ENCODE results near the gene CAMKK1. TPM values are rescaled to one million over a fixed set of nuclear protein-coding genes. Genes with fewer than 3 reads are reported as not detected.

The CAMKK1 gene
- total and polyA plus RNA-seq, 2 of the 4 experiments (the other 2 are of a cell fraction) = 4.1 to 8.2 TPM

DNA sequence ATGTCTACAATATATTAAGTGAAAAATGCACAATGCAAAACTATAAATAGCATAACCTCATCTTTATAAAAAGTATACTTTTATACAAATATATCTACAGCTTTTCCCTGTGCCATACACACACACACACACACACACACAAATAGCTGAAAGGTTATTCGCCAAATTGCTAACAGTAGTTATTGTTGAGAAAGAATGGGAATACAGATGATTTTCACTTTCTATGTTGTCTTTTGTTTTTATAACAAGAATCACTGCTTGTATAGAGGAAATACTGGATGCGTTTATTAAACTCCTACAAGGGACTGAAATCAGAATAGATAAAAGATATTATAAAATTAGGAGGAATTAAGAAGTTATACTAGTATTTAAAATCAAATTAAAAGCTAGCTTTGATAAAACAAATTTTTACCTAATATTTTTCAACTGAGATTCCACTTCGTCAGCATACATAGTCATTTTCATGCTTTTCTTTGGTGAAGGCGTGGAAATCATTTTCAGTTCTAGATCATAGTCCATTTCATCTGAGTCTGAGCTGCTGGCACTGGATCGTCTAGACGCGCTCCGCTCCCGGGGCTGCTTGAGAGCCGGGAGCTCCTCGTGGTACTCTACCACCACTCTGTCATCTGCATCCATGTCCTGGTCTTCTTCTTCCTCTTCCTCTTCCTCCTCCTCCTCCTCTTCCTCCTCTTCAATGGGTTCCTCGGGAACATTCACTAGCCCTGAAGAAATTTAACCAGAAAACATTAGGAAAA is 74.8 kb downstream of the CAMKK1 start:
- no peak overlapping the region for H2AK9ac ChIP-seq (replicated peaks; ENCODE audit: low read depth, low read length, poor library complexity)
- no peak overlapping the region for H3K4me3 ChIP-seq (ENCODE audit: insufficient read depth, low read depth, low read length)
- H3K4me1 ChIP-seq (ENCODE audit: control insufficient read depth, insufficient read depth, low read length) = no peaks in the 10 kb centered on the region
- no peaks in the 10 kb centered on the region for H3K27me3 ChIP-seq (ENCODE audit: control insufficient read depth, insufficient read depth, low read length)
- no peak overlapping the region for H2AK5ac ChIP-seq (ENCODE audit: low read depth, low read length)
- H4K5ac ChIP-seq (ENCODE audit: low read depth, low read length) = no peak overlapping the region
- H4K91ac ChIP-seq (ENCODE audit: insufficient read depth, low read depth, low read length) = no peak overlapping the region
- dilution Hi-C loops (cut with HindIII; ENCODE audit: low sequenced_read_pairs, unreplicated experiment) = no loop called here
- H2BK15ac ChIP-seq (ENCODE audit: low read depth, low read length) = no peak overlapping the region
- H3K4ac ChIP-seq (ENCODE audit: low read depth, low read length) = no peak overlapping the region
- H3K79me1 ChIP-seq (ENCODE audit: low read depth in 1 of 2, low read length in 2 of 2) = peaks cover 6 to 7% of the 10 kb centered on the region in 2 experiments; a peak in 2 of 4 replicates
- H3K14ac ChIP-seq (replicated peaks; ENCODE audit: low read depth, low read length) = no peak overlapping the region
- intact Hi-C loops (cut with micrococcal nuclease) = no loop called here
- H3K23ac ChIP-seq (ENCODE audit: low read depth, low read length) = no peak overlapping the region
- no peak overlapping the region for H2AFZ ChIP-seq (replicated peaks; ENCODE audit: low read length, poor library complexity)
- H3K9me3 ChIP-seq (ENCODE audit: control insufficient read depth, insufficient read depth, low read length) = no peaks in the 10 kb centered on the region
- no peak overlapping the region for H3K56ac ChIP-seq (ENCODE audit: extremely low read depth, insufficient read depth, low read length)
- CTCF ChIA-PET = interaction anchor here (1.5 kb wide), 1 partner anchor 81 kb away, joined by 5 read pairs; no protein-coding TSS in a partner anchor
- H2BK120ac ChIP-seq (ENCODE audit: low read depth, low read length) = no peak overlapping the region
- H3K9ac ChIP-seq (ENCODE audit: low read depth, low read length) = no peak overlapping the region
- POLR2A ChIA-PET (ENCODE audit: unreplicated experiment) = no interaction called here
- peaks cover 3% of the 10 kb centered on the region; the same call in 1 of the 2 replicates for H3K9me1 ChIP-seq (ENCODE audit: insufficient read depth, low read length)
- whole genome bisulfite sequencing, 2 experiments (ENCODE audit: extremely low coverage in 2 of 2, insufficient read length in 1 of 2) = 100% methylated on average over 8 of the region's 12 CpGs; no CpG with 5 or more reads in 1 of the 2 experiments
- peaks cover 47% of the 10 kb centered on the region for H3K36me3 ChIP-seq (ENCODE audit: control insufficient read depth, insufficient read depth, low read length)
- H4K20me1 ChIP-seq (ENCODE audit: insufficient read depth, low read length) = no peaks in the 10 kb centered on the region
- DNase-seq = no peak
- no peak overlapping the region for H2BK5ac ChIP-seq (ENCODE audit: low read depth, low read length, poor library complexity, severe bottlenecking)
- in situ Hi-C loops (cut with MboI; ENCODE audit: low sequenced_read_pairs) = loop anchor here (25.0 kb wide), 1 partner anchor 781 kb away; no protein-coding TSS in a partner anchor
- no peak for ATAC-seq (ENCODE audit: low read depth)
- H4K8ac ChIP-seq (ENCODE audit: low read depth in 2 of 2, low read length in 2 of 2) = no peak overlapping the region
- no TSS peak for BruUV-seq (replicated peaks)
- no peak overlapping the region for H2BK20ac ChIP-seq (ENCODE audit: low read depth, low read length)
- no peak overlapping the region for H3K27ac ChIP-seq (ENCODE audit: insufficient read depth, low read length)
- H3K4me2 ChIP-seq (ENCODE audit: low read depth, low read length) = no peak overlapping the region
- H3K18ac ChIP-seq (ENCODE audit: low read depth, low read length) = no peak overlapping the region
- no peak for TF ChIP-seq BHLHE40 (IDR thresholded peaks at IDR 0.05; ENCODE audit: low read depth, low read length)
- TF ChIP-seq, protein P1, sequence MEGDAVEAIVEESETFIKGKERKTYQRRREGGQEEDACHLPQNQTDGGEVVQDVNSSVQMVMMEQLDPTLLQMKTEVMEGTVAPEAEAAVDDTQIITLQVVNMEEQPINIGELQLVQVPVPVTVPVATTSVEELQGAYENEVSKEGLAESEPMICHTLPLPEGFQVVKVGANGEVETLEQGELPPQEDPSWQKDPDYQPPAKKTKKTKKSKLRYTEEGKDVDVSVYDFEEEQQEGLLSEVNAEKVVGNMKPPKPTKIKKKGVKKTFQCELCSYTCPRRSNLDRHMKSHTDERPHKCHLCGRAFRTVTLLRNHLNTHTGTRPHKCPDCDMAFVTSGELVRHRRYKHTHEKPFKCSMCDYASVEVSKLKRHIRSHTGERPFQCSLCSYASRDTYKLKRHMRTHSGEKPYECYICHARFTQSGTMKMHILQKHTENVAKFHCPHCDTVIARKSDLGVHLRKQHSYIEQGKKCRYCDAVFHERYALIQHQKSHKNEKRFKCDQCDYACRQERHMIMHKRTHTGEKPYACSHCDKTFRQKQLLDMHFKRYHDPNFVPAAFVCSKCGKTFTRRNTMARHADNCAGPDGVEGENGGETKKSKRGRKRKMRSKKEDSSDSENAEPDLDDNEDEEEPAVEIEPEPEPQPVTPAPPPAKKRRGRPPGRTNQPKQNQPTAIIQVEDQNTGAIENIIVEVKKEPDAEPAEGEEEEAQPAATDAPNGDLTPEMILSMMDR (conservative IDR thresholded peaks at IDR 0.05; ENCODE audit: low read depth, low read length) = no peak
- no peak for TF ChIP-seq MAFK (IDR thresholded peaks at IDR 0.05; ENCODE audit: low read depth, low read length)
- TF ChIP-seq RAD21 (IDR thresholded peaks at IDR 0.05; ENCODE audit: low read length) = no peak
- TF ChIP-seq, protein P2, sequence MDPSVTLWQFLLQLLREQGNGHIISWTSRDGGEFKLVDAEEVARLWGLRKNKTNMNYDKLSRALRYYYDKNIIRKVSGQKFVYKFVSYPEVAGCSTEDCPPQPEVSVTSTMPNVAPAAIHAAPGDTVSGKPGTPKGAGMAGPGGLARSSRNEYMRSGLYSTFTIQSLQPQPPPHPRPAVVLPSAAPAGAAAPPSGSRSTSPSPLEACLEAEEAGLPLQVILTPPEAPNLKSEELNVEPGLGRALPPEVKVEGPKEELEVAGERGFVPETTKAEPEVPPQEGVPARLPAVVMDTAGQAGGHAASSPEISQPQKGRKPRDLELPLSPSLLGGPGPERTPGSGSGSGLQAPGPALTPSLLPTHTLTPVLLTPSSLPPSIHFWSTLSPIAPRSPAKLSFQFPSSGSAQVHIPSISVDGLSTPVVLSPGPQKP (IDR thresholded peaks at IDR 0.05; ENCODE audit: borderline replicate concordance, low read depth, low read length) = no peak
- TF ChIP-seq RCOR1 (IDR thresholded peaks at IDR 0.05; ENCODE audit: insufficient replicate concordance, low read length) = no peak
- no peak for TF ChIP-seq FOS (IDR thresholded peaks at IDR 0.05; ENCODE audit: low read depth, low read length)
- TF ChIP-seq, protein P3, sequence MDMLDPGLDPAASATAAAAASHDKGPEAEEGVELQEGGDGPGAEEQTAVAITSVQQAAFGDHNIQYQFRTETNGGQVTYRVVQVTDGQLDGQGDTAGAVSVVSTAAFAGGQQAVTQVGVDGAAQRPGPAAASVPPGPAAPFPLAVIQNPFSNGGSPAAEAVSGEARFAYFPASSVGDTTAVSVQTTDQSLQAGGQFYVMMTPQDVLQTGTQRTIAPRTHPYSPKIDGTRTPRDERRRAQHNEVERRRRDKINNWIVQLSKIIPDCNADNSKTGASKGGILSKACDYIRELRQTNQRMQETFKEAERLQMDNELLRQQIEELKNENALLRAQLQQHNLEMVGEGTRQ (IDR thresholded peaks at IDR 0.05; ENCODE audit: low read depth, low read length) = no peak
- no peak for TF ChIP-seq RFX5 (IDR thresholded peaks at IDR 0.05; ENCODE audit: low read depth, low read length)
- TF ChIP-seq SMC3 (IDR thresholded peaks at IDR 0.05; ENCODE audit: low read depth, low read length) = no peak
- no peak for TF ChIP-seq NFE2L2 (IDR thresholded peaks at IDR 0.05; ENCODE audit: low read depth, low read length)
- TF ChIP-seq CHD1 (IDR thresholded peaks at IDR 0.05; ENCODE audit: low read depth, low read length) = no peak
- TF ChIP-seq MXI1 (IDR thresholded peaks at IDR 0.05; ENCODE audit: borderline replicate concordance, low read depth, low read length) = no peak
- no peak for TF ChIP-seq MAZ (IDR thresholded peaks at IDR 0.05; ENCODE audit: borderline replicate concordance, low read depth, low read length)
- TF ChIP-seq POLR2A (IDR thresholded peaks at IDR 0.05; ENCODE audit: low read depth, low read length) = no peak
